Astrocyte (in vitro differentiated cells and primary cell): ENCODE results near the gene SDK1.

Experiments
- EZH2 ChIP-seq: IDR thresholded peaks from 2 replicates; pipeline ENCODE4 v1.6.1; 2012; ENCODE audit warnings: mild to moderate bottlenecking, low read length, inconsistent platforms; ENCODE audit not compliant: insufficient read depth
- TF ChIP-seq, protein P1 (sequence below): IDR thresholded peaks from 2 replicates; pipeline ENCODE4 v1.5.1; 2011; ENCODE audit warnings: low read depth, mild to moderate bottlenecking, inconsistent platforms, low read length, moderate library complexity; ENCODE audit not compliant: insufficient read depth

DNA sequence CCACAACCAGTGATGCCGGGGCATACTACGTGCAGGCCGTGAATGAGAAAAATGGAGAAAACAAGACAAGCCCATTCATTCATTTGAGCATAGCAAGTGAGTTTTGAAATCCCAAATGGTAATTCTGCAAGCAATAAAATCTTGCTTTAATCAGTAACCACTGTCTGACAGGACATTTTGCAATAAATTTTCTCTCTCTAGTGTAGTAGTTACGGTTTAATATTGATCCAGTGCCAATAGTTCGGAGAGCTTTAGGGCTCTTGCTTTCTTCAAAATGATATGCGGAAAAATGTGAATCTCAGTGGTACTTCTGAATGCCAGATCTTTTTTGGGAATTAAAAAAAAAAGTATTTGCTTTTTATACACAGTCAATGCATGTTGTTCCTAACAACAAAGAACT is 520.4 kb downstream of the SDK1 start:
- TF ChIP-seq, protein P1, sequence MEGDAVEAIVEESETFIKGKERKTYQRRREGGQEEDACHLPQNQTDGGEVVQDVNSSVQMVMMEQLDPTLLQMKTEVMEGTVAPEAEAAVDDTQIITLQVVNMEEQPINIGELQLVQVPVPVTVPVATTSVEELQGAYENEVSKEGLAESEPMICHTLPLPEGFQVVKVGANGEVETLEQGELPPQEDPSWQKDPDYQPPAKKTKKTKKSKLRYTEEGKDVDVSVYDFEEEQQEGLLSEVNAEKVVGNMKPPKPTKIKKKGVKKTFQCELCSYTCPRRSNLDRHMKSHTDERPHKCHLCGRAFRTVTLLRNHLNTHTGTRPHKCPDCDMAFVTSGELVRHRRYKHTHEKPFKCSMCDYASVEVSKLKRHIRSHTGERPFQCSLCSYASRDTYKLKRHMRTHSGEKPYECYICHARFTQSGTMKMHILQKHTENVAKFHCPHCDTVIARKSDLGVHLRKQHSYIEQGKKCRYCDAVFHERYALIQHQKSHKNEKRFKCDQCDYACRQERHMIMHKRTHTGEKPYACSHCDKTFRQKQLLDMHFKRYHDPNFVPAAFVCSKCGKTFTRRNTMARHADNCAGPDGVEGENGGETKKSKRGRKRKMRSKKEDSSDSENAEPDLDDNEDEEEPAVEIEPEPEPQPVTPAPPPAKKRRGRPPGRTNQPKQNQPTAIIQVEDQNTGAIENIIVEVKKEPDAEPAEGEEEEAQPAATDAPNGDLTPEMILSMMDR: no peak
- no peak for TF ChIP-seq EZH2
